Glutamatergic neuron (in vitro differentiated cells): ENCODE data around the gene MTHFD1L. TPM values are rescaled to one million over a fixed set of nuclear protein-coding genes. Genes with fewer than 3 reads are reported as not detected.
"Not testable (repeated sequence)": the region's sequence is repeated elsewhere in the genome, so short reads cannot be mapped to it uniquely, and the experiment has no call there.

ENCODE experiments used
- DNase-seq: peaks from one replicate; pipeline ENCODE4 v3.0.0; 2022
- H3K27ac Mint-ChIP-seq: one replicate; pipeline ENCODE4 v1.8.0; 2020; ENCODE audit warnings: mild to moderate bottlenecking, mixed read lengths, inconsistent platforms; ENCODE audit not compliant: unreplicated experiment
- H3K27me3 Mint-ChIP-seq: one replicate; pipeline ENCODE4 v1.8.0; 2020; ENCODE audit warnings: mild to moderate bottlenecking, moderate library complexity, mixed read lengths, inconsistent platforms; ENCODE audit not compliant: unreplicated experiment
- H3K36me3 Mint-ChIP-seq: one replicate; pipeline ENCODE4 v1.8.0; 2020; ENCODE audit warnings: mild to moderate bottlenecking, mixed read lengths, inconsistent platforms; ENCODE audit not compliant: unreplicated experiment
- H3K4me1 Mint-ChIP-seq: one replicate; pipeline ENCODE4 v1.8.0; 2020; ENCODE audit warnings: mild to moderate bottlenecking, low read depth, mixed read lengths, inconsistent platforms; ENCODE audit not compliant: unreplicated experiment
- H3K4me3 Mint-ChIP-seq: one replicate; pipeline ENCODE4 v1.8.0; 2020; ENCODE audit warnings: mild to moderate bottlenecking, mixed read lengths, inconsistent platforms; ENCODE audit not compliant: unreplicated experiment
- H3K9me3 Mint-ChIP-seq: one replicate; pipeline ENCODE4 v1.8.0; 2020; ENCODE audit warnings: mild to moderate bottlenecking, moderate library complexity, mixed read lengths, inconsistent platforms; ENCODE audit not compliant: unreplicated experiment
- CTCF ChIP-seq: fragments of 200-600 bp; sonication (generic); IDR thresholded peaks from one replicate; pipeline ENCODE4 v1.5.0; 2021; ENCODE audit not compliant: partially characterized antibody, unreplicated experiment
- total RNA-seq: library from RNA; stranded (reverse); fragmentation: NEBNext Ultra II Directional; extraction: Animal tissue kit (Norgen Biotek cat#: 25700); gene quantifications from one replicate; pipeline ENCODE4 v1.2.1, GENCODE V29; 2021; ENCODE audit not compliant: unreplicated experiment

The MTHFD1L gene
- total RNA-seq, 1 donor from 2014 or later, result 35.9 TPM

- peak overlapping the region; percentile 49 for H3K4me3 Mint-ChIP-seq
- no peak for TF ChIP-seq CTCF
- no peaks in the 10 kb centered on the region for H3K36me3 Mint-ChIP-seq
- H3K27me3 Mint-ChIP-seq, result peaks cover 8% of the 10 kb centered on the region
- H3K4me1 Mint-ChIP-seq, result peaks cover 14% of the 10 kb centered on the region
- peaks cover 5% of the 10 kb centered on the region for H3K9me3 Mint-ChIP-seq
- peak overlapping the region; percentile 91 for H3K27ac Mint-ChIP-seq
- peak; percentile 55 for DNase-seq
These were observed 246.2 kb downstream of the MTHFD1L start for GRCh38 chr6:151111670-151112069.

- DNase-seq, result peak; percentile 26
- Mint-ChIP-seq H3K4me1 (peaks cover 14% of the 10 kb centered on the region), H3K4me3 (no peak overlapping the region), H3K27ac (peak overlapping the region; percentile 91), H3K27me3 (peaks cover 8% of the 10 kb centered on the region), H3K9me3 (peaks cover 5% of the 10 kb centered on the region), H3K36me3 (no peaks in the 10 kb centered on the region)
- TF ChIP-seq CTCF, result no peak
These were observed 246.6 kb downstream of the MTHFD1L start for GRCh38 chr6:151112130-151112529.

DNA sequence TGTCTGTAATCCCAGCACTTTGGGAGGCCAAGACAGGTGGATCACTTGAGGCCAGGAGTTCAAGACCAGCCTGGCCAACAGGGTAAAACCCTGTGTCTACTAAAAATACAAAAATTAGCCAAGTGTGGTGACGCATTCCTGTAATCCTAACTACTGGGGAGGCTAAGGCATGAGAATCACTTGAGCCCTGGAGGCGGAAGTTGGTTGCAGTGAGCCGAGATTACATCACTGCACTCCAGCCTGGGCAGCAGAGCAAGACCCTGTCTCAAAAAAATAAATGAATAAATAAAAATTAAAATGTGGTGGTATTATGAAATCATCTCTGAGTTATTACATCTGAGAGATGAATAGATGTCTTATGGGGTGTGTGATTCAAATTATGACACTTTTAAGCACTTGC is 247.4 kb downstream of the MTHFD1L start:
- H3K4me3 Mint-ChIP-seq, DNase-seq, H3K27ac Mint-ChIP-seq, H3K9me3 Mint-ChIP-seq, H3K27me3 Mint-ChIP-seq, H3K36me3 Mint-ChIP-seq: not testable (repeated sequence)
- peaks cover 14% of the 10 kb centered on the region for H3K4me1 Mint-ChIP-seq

DNA sequence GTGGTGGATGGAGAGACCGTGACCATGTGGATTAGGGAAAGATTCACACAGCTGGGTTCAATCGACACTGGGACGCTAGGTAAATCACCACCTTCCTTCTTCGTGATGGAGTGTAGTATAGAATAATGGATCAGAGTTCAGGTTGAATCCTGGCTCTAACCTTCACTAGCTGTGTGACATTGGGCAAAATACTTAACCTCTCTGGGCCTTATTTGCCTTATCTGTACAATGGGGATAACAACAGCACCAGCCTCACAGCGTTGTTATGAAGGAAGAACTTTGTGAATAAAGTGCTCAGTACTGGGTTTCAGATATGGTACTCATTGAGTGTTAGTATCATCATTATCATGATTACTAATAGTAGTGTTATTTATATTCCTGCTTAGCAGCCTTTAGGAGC is 248.1 kb downstream of the MTHFD1L start:
- Mint-ChIP-seq H3K4me3 (no peak overlapping the region), H3K27me3 (peaks cover 6% of the 10 kb centered on the region), H3K9me3 (peaks cover 5% of the 10 kb centered on the region), H3K36me3 (no peaks in the 10 kb centered on the region), H3K27ac (no peak overlapping the region), H3K4me1 (peaks cover 14% of the 10 kb centered on the region)
- DNase-seq, result no peak
- TF ChIP-seq CTCF, result no peak

DNA sequence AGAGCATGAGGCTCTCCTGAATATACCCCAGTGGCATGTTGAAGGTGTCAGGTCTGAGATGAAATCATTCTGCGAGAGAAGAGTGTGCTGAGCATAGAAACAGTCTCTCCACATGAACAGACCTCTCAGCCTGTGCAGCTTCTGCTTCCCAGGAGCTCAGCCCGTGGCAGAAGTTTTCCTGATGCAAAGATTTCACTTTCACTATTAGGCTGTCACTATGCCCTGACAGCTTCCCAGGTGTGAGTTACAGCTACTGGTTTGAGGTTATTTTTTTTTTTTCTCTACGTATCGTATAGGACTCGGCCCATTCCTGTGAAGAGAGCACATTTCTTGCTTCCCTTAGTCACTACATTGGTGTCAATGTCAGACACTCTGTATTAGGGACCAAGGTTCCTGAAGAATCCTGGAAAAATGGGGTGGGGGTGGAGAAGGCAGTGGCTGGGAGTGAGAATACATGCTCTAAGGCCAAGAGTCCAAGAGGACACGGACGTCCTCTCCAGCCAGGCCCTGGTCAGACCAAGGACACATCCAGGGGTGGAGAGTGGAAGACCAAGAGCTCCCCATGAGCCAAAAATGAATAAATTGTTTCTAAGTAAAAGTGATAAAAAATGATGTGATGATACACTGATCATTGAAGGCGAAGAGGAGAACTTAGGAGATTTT is 253.1 kb downstream of the MTHFD1L start:
- no peak overlapping the region for H3K4me3 Mint-ChIP-seq
- H3K36me3 Mint-ChIP-seq, result no peaks in the 10 kb centered on the region
- H3K27me3 Mint-ChIP-seq, result peaks cover 5% of the 10 kb centered on the region
- no peak for TF ChIP-seq CTCF
- H3K27ac Mint-ChIP-seq, result no peak overlapping the region
- H3K9me3 Mint-ChIP-seq, result peaks cover 5% of the 10 kb centered on the region
- no peak for DNase-seq
- H3K4me1 Mint-ChIP-seq, result peaks cover 10% of the 10 kb centered on the region
